Renal cortical epithelial cell (primary cell): ENCODE data around the gene CCKAR. TPM values are rescaled to one million over a fixed set of nuclear protein-coding genes. Genes with fewer than 3 reads are reported as not detected.

Experiments
- DNase-seq: peaks from one replicate; pipeline ENCODE4 v3.0.0-alpha.2; 2011; ENCODE audit warnings: low read depth
- total RNA-seq: library from RNA; depleted of rRNA; stranded (reverse); fragments of >200 nt; gene quantifications from 2 replicates; pipeline ENCODE4 v1.2.3, GENCODE V29; 2014

The CCKAR gene, protein sequence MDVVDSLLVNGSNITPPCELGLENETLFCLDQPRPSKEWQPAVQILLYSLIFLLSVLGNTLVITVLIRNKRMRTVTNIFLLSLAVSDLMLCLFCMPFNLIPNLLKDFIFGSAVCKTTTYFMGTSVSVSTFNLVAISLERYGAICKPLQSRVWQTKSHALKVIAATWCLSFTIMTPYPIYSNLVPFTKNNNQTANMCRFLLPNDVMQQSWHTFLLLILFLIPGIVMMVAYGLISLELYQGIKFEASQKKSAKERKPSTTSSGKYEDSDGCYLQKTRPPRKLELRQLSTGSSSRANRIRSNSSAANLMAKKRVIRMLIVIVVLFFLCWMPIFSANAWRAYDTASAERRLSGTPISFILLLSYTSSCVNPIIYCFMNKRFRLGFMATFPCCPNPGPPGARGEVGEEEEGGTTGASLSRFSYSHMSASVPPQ
- 0.05 TPM in 1 of 2 replicates, not detected in the other for total RNA-seq

DNA sequence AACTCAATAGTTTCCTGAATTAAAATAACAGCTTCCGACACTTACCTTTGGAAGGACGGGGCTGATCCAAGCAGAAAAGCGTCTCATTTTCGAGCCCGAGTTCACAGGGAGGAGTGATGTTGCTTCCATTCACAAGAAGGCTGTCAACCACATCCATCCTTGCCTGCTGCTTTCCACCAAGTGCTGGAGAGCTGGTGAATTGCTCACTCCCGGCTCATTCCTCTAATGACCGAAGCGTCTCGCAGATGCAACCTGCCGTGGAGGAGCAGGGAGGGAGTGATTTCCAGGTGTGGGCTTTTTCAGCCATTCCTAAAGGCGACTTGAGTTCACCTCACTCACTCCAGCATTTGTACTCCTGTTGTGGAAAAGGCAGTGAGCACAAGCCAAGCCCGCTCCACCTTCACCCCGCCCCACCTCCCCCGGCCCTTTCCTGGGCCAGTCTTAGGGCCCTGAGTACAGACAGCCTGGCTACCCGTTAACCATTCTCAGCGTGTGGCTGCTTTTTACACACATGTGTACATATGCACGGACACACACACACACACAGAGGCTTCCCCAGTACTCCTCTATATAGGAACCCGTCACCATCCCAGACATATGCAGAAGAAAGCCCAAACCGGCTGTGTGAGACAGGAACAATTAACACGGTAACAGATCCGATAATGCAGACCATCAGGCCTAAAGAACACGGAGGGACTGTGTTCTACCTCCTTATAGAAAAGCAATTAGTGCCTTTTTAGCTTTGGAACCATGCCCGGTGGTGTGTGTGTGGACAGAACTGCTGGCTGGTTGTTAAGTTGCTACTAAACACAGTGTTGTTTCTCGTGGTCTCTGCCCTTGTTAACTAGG, at the start of gene CCKAR:
Gene CCKAR (minus strand): TSS at position 374 of the 849 bp plus-strand sequence. CDS start 217 bp downstream, at position 157.
- DNase-seq = peak; percentile 51

DNA sequence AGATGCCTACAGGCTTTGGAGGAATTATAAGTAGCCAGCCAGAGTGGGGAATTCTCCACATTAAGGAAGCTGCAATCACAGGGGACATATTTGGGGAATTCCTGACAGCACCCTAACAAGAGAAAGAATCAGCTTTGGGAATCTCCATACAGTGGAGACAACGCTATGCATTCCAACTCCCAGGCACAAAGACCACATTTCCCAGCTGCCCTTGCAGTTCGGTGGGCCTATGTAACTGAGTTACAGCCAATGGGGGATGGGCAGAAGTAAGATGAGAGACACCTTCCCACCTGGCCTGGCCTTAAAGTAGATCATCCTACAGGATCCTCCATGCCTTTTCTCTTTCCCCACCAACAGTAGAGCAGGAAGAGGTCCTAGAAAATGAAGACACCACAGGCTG, 43.4 kb upstream of the CCKAR start:
- DNase-seq = no peak

DNA sequence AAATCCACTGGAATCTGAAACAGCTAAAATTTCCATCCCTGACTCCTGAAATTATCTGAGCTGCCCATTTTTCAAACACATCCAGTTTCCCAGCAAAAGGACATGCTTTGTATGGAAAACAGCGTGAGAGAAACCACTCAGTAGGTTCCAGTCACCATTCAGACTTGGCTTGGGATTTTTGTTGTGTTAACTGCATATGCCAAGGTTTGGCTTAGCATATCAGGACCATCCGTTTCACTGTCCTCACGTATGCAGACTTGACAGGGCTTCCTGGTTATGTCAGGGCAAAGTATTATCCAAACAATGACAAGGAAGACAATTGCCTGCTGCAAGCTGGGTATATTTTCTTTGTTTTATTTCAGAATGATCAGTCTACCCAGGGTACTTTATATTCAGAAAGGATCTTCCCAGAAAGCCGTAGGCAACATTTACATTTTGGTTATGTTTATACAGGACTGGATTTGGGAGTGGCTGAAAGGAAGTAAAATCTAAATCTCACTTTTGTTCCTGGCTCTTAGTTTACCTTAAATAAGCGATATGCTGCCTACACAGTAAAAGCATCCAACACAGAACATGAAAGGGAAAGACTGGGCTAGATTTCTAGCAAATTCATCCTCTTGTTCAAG, 41.3 kb upstream of the CCKAR start:
- no peak for DNase-seq

DNA sequence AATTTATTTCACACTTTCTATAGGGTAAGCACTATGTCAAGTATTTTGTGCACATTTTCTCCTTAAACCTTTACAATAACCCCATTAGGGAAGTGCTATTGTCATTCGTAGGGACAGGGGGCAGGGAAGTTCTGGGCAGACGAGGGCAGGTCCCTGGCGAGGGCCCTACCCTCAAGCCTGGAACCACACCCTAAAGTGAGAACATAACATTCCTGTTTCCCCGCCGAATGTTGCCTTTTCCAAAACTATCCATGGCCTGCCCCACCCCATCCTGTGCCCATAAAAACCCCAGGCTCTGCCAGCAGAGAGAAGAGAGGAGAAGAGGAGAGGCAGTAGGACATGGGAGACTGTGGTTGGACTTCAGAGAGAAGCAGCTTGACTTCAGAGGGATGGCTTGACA, 39.8 kb upstream of the CCKAR start:
- no peak for DNase-seq

DNA sequence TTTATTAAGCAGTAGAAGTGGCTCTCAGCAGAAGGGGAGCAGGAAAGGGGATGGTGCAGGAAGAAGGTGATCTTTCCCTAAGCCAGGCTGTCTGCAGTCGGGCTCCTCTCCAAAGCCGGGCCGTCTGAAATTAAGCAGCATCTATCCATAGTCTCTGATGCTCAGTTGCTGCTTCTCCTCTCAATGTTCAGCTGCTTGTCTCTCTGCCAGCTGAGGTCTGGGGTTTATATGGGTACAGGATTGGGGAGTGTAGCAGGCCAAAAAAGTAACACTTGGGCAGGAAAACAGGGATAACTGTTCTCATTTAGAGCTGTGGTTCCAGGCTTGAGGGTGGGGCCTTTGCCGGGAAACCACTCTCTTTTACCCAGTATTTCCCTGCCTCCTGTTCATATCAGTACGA, 39.2 kb upstream of the CCKAR start:
- no peak for DNase-seq

DNA sequence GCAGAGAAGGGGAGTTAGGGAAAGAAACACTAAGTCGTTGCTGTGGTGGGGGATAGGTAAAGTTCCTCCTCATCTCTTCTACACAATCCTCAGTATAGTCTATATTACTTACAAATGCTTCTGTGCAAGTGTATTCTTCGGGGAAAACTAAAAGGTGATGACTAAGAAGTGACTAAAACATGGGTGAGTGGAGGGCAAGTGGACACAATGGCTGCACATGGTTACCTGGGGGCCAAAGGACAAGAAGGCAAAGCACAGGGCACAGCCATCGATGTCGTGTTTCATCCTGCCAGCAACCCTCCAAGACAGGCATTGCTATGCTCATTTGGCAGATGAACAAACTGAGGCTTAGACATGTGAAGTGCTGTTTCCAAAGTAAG, 35.5 kb upstream of the CCKAR start:
- peak; percentile 83 for DNase-seq

DNA sequence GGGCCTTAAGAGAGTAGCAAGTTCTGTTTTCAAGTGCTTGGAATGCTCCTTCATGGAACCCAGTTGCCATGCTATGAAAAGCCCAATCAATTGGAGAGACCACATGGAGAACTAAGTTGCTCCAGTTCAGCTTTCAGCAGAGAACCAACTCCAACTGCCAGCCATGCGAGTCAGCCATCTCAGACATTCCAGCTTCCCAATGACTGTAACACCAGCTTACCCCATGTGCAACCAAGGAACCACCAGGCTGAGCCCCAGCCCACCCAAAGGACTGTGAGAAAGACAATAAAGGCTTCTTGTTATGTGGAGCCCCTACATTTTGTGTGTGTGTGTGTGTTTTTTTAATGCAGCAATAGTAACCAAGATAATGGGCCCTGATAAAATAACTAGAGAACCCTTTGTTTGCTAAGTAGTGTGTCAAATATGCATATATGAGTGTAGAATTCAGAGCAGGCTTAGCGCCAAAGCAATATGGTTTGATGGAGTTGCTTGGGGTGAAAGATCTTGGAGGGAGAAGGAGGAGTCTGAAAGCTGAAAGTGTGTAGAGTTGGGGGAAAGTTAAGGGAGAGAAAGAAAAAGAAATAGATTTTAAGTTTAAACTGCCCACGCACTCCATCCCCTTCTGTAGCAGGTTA, 35.0 kb upstream of the CCKAR start:
- peak; percentile 89 for DNase-seq

DNA sequence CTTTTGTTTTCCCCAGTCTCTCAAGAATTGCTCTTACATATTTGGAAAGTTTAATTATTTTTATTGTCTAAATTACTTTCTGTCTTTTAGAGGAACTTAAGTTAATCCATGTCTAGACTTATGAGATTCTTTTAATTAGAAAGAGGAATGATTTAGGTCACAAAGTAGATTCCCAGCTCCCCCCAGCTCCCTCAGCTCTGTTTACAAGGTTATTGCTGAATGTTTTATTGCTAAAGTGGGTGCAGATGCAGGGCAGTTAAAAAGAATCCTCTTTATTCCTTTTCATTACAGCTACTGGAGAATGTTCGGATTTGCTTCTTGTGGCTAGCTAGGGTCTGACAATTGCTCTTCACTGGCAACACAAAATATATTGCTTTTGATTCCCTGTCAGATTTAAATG, 33.7 kb upstream of the CCKAR start:
- no peak for DNase-seq

DNA sequence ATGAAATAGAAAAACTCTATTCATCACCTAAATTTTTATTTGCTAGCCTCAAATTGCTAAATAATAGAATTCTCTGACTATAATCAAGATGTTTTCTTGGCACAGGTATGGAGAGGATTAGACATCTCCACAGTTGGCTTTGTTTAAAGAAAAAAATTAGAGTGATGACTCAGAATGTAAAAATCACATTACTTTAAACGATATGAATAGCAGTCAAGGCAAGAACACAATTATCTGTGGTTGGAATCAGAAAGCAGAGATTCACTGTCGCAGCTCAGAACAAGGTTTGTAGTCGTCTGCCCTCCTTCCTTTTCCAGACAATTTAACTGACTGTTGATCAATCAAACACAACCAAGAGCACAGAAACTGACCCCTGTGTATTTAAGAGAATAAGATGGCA, 32.2 kb upstream of the CCKAR start:
- DNase-seq = peak; percentile 57

DNA sequence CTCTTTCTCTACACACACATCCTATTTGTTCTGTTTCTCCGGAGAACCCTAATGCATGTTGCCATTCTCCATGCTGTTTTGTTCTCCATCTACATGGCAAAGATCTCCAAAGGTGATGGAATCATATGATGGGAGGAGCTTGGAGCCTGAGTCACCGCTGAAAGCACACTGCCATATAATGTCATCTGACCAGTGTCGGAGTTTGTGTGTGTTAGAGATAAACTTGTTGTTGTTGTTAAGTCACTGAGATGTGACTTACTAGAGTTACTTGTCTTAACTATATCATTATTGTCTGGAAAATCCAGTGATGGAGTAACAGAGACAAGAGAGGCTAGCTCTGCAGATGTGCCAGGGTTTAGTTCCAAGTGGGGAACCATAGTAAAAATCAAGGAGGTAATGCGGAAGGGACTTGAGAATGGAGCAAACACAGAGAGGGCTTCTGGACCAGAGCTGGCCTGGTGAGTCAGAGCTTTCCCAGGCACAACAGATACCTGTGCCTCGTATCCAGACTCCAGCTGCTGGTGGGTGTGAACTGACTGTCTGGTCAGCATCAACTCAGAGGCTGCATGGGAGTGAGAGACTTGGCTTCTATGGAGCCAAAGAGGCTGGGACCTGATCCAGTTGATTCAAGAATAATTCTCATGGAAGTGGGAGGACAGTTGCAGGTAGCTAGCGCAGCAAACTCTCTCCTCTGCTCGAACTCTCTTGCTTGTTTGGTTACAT, 30.6 kb upstream of the CCKAR start:
- no peak for DNase-seq

DNA sequence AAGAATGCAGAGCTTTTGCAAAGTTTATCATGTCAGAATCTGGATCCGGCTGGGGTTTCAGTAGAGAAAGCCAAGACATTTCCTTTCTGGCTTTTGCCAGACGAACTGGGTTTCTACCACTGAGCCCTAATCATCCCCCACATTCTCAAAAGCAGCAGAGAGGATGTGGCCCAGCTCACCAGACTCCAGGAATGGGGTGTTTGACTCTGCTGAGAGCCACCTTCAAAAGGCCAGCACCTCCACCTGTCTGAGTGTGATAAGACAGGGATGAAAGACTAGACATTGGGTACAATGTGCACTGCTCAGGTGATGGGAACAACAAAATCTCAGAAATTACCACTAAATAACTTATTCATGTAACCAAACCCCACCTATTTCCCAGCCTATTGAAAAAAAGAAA, 25.7 kb upstream of the CCKAR start:
- DNase-seq = no peak

DNA sequence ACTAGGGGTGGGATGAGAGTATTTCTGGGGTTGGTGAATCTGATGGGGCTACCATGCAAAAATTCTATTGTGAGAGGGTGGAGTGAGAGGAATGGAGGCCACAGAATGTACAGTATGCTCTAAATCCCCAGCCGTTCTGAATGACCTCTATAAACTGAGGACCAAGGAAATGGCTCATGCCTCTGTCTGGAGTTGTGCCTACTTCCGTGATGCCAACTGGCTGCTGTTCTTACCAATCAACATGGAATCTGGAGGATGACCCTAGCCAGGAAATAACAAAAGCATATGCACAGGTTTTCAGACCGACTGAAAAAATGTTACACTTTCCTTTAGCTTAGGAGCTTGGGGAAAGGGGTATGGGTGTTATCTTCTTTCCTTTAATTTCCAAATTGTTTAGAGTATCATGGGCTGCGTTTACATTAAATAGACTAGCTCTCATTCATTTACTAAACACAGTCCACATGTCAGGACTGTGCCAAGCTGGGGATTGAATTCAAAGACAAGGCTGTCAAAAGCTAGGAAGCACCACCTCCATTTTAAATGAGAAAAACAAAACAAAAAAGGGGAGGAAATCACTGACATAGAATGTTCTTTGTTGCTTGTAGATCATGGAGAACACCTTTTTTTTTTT, 20.2 kb upstream of the CCKAR start:
- DNase-seq = no peak

DNA sequence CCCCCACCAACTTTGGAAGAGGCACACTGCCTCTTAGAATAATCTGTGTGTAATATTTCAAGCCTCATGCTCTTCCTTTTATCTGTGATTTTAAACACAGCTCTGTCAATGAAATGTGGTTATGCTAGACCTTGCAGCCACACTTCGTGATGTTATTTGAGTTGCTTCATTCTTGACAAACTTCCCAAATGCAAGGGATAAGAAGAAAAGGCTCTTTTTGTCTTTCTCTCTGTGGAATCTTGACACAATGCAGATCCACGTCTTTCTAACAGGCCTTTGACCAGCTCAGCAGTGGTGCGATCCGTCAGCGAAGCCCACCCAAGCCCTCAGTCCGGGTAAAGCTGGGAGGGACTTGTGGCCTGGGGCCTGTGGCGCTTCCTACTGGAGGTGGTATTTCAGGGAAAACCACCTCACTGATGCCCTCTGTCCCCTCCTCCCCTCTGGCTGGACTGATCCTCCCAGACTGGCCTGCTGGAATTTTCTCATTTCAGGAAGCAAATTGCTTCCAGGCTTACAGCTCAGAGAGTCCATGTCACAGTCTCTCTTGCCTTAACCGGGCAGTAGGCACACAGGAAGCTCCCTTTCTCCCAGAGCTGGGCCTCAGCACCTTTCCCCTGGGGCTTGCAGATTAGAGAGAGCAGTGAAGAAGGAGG, 19.5 kb upstream of the CCKAR start:
- no peak for DNase-seq

DNA sequence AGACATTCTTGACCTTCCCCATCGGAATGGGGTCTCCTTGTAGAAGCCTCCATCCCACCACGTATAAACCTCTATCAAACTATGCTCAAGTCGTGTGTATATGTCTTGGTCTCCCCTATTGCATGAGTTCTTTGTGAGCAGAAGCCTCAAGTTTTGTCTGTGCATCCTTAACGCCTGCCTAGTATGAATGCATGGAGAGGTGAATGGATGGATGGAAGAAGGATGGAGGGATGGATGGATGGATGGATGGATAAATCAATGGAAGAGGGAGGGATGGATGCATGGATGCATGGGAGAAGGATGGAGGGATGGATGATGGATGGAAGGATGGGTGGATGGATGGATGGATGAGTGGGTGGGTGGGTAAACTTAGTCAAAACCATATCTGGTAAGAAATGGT, 17.0 kb upstream of the CCKAR start:
- DNase-seq = no peak

DNA sequence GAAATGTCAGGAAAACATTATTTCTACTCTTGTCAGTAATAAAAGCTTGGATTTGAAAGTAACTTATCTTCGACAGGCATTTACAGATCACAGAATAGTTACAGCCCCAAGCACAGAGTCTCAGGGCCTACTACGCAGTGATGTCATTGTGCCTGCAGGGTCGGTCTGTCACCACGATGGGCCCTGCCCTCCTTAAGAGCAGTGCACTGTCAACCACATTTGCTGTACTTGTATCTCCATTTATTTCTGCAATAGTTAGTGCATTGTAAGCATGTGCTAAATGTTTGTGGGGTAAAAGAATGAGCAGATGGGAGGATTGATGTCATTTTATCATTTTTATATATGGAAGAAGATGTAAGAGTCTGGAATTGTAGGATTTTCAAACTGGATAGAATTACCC, 13.6 kb upstream of the CCKAR start:
- no peak for DNase-seq

DNA sequence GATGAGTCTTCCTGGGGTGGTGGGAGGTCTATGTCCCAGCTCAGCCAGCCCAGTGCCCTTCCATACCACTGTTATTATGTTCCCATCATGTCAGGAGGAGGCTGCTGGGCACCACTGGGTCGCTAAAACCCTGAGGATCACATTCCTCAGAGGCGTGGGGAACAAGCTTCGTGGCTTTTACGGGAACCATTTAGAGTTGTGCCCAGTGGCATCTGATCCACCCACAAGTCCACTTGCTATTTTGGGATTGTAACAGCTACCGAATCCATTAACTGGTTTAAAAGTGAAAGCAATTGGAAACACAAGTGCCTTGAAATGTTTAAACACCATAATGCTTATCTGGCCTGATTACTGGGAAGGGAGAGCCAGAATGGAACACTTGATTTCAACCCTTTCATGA, 13.1 kb upstream of the CCKAR start:
- DNase-seq = peak; percentile 19

DNA sequence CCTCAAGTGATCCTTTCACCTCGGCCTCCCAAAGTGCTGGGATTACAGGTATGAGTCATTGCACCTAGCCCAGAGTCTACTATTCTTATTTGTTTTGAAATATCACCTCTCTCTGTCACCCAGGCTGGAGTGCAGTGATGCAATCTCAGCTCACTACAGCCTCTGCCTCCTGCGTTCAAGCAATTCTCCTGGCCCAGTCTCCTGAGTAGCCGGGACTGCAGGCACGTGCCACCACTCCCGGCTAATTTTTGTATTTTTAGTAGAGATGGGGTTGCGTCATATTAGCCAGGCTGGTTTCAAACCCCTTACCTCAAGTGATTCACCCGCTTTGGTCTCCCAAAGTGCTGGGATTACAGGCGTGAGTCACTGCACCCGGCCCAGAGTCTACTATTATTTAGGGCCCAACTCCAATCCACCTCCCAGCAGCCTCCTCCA, 10.3 kb upstream of the CCKAR start:
- DNase-seq = peak; percentile 15

DNA sequence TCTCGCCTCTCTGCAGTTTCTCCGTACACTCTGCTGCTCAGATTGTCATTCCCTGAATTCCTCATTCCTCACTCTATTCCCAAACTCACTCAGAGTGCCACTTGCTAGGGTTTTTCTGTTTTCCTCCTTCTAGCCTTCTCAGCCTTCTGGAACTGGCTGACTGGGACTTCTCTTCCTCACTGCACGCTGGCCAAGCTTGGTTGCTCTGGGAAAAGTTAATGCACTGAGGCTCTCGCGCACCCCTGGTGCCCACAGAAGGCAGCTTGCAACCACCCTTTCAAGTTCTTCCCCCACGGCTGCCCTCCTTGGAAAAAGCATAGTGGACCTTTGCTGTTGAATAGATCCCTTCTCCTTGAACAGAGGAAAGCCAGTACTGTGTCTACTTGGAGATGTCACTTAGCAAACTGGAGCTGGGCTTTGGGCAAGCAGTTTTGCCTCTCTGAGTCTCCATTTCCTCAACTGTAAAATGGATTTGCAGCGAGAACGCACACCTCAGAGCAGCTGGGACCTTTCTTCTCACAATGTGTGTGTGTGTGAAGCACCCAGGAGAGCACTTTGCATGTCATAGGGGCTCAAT, 6.0 kb upstream of the CCKAR start:
- DNase-seq = peak; percentile 10

DNA sequence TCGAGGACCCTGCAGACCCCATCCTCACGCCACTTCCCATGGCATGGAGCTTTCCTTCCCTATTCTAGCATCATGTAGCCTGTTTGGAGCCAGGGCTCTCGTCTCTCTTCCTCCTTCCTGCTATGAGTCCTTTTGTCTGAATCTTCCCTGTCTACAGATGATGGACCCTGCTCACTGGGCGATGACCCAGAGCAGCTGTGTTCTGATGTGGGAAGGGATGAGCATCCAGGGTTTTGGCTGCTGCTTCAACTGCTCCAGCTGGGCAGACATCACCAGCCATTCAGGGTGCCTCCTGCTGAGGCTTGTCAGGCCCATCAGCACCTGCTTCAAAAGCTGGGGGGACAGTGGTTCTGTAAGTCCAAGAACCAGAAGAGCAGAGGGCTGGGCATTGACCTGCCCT, 3.2 kb upstream of the CCKAR start:
- DNase-seq = no peak
